Islet precursor cell (in vitro differentiated cells): ENCODE data around the gene NES.
A peak's percentile ranks its signal among the peaks of the same experiment; 100 is the strongest.
"Not testable (repeated sequence)": the region's sequence is repeated elsewhere in the genome, so short reads cannot be mapped to it uniquely, and the experiment has no call there.

Experiments
- DNase-seq: peaks from one replicate; pipeline ENCODE4 v3.0.0-alpha.2; 2018

NES gene

GRCh38 chr1:156644146-156644545 lies 33.1 kb downstream of the NES start:
- no peak for DNase-seq

GRCh38 chr1:156643778-156644092 lies 33.5 kb downstream of the NES start:
- no peak for DNase-seq

GRCh38 chr1:156643049-156643777 lies 34.0 kb downstream of the NES start:
- no peak for DNase-seq

- peak; percentile 77 for DNase-seq
These were observed 34.8 kb downstream of the NES start for GRCh38 chr1:156642265-156643048.

GRCh38 chr1:156641761-156642264 lies 35.4 kb downstream of the NES start, which contains the start of gene BCAN:
TSS of gene BCAN (plus strand) at chr1:156642117. CDS start at chr1:156646055, 3,938 bp downstream.
- peak; percentile 87 for DNase-seq

GRCh38 chr1:156640842-156641706 lies 36.1 kb downstream of the NES start:
- DNase-seq = no peak

GRCh38 chr1:156639601-156640101 lies 37.6 kb downstream of the NES start:
- DNase-seq = peak; percentile 97

- peak; percentile 46 for DNase-seq
These were observed 38.8 kb downstream of the NES start for GRCh38 chr1:156638189-156638985.

- DNase-seq = peak; percentile 52
These were observed 44.9 kb downstream of the NES start for GRCh38 chr1:156632355-156632754.

GRCh38 chr1:156631152-156631551 lies 46.1 kb downstream of the NES start:
- not testable (repeated sequence) for DNase-seq

- DNase-seq = no peak
These were observed 47.3 kb downstream of the NES start for GRCh38 chr1:156629823-156630449.

GRCh38 chr1:156627313-156627880 lies 49.8 kb downstream of the NES start:
- peak; percentile 79 for DNase-seq

- no peak for DNase-seq
These were observed 51.1 kb downstream of the NES start for GRCh38 chr1:156626079-156626438.

- DNase-seq = peak; percentile 75
These were observed 51.6 kb downstream of the NES start for GRCh38 chr1:156625436-156626078.

- no peak for DNase-seq
These were observed 52.3 kb downstream of the NES start for GRCh38 chr1:156624814-156625435.

- peak; percentile 91 for DNase-seq
These were observed 53.0 kb downstream of the NES start for GRCh38 chr1:156623946-156624813.

- no peak for DNase-seq
These were observed 54.5 kb downstream of the NES start for GRCh38 chr1:156622581-156623297.

GRCh38 chr1:156619582-156619955 lies 57.6 kb downstream of the NES start:
- no peak for DNase-seq
